HG02678 (cell line): ENCODE data around the gene DEDD.

ENCODE experiments used
- ATAC-seq: cut with Tn5 transposase; IDR thresholded peaks from one replicate; pipeline ENCODE4 v1.9.1; 2021; ENCODE audit warnings: mild to moderate bottlenecking, moderate library complexity; ENCODE audit not compliant: unreplicated experiment

DEDD gene

DNA sequence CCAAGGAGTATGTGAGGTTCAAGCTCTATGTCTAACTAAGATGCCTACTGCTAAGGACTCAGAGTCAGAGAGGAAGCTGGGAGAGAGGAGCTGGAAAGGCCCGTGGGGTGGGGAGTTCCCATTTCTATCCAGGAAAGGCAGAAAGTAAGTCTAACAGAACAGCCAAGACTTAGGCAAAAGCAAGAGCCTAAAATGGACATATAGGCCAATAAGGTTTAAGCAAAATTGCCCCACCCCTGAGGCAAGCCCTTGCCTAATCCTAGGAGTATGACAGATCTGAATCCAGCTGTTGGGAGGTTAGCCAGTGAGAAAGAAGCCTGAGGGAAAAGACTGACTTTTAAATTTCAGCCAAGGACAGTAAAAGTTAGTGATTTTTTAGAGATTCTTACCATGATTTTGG, 35.9 kb downstream of the DEDD start:
- no peak for ATAC-seq

DNA sequence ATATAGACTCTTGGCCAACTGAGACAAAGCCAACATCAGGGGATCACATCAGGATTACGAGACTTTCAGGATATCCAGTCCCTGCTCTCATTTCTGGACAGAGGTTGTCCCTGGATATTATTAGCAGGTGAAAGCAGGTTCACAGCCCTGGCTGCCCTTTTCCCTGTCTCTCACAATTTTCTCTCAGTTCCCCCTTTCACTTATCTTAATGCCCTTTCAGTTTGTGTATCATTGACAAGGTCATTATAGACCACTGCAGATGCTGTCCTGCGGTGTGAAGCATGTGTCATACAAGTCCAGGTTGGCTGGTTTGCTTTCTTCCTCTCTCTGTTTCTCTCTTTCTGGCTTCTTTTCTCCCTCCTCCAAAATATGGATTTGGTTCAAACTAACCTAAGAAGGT, 36.5 kb downstream of the DEDD start:
- ATAC-seq = no peak

- no peak for ATAC-seq
Measured at GRCh38 chr1:161095230-161095629, 37.2 kb downstream of the DEDD start.

DNA sequence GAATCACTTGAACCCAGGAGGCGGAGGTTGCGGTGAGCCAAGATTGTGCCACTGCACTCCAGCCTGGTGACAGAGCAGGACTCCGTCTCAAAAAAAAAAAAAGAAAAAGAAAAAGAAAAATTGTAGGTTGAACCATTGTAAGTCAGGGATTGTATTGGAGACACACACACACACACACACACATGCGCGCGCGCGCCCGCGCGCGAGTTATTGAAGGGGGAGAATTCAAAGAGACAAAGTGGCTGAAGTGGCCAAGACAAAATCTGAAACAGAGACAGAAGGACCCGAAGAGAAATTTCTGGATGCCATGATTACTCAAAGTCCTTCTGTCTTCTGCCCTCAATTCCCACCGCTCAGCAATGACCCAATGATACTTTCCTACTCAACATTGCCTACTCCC, 38.0 kb downstream of the DEDD start:
- ATAC-seq = no peak

- ATAC-seq = no peak
Measured at GRCh38 chr1:161092621-161093028, 39.8 kb downstream of the DEDD start.

DNA sequence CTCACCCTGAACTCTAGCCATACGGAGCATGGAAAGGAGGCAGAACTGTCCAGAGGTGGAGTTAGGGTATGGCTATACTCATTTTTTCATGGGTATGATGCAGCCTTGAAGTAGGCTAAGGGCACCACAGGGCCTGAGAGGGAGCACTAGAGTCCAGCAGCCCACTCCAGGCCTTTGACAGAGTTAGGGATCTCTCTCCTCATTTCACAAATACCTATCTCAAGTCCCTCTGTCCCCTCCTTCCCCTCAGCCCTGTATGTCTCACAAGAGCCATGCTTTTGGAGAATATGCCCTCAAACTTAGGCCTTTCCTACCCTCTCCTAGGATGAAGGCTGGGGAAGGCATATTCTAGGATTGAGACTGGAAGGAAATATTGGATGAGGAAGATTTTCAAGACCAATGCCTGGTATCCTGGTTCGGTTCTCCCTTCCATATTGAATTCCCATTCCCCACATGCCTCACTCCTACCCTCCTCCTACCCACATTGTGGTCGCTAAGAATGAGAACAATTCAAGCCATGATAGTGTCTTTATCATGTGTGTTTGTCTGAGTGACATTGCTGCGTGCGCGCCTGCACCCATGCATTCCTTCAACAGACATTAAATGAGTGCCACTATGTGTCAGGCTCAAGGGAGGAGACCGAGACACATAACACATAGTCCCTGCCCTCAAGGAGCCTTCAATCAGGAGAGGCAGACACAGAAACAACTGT, 40.5 kb downstream of the DEDD start:
- ATAC-seq = no peak

DNA sequence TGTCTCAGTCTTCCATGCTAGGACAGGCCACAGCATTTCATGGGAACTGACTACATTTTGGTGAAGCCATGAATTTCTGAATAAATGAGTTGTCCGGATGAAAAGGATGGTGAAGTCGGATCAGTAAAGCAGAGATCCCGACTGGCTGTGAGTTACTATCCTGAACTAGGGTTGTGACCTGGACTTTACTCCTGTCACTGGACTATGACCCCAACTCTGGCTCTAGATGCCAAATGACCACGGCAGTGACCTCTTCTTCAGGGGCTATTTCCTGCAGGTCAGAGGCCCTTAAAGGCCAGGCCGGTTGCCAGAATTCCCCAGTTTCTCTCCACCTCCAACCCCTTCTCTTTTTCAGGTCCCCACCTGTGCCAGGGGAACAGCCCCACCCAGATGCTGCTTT, 41.4 kb downstream of the DEDD start:
- no peak for ATAC-seq

DNA sequence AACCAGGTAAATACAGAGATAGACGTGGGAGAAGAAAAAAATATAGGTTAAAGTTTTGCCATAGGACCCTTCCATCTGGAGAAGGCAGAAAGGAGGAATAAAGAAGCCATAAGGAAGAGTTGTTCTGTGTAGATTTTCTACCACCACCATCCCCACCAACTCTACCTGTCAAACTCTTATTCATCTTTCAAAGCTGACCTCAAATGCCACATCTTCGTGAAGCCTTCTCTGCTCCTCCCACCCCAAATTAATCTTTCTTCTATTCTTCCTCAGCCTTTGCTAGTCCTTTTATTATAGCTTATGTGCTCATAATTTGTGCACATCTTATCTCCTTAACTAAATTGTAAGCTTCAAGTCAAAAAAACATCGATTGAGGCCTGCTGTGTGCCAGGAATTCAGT, 41.9 kb downstream of the DEDD start:
- no peak for ATAC-seq

DNA sequence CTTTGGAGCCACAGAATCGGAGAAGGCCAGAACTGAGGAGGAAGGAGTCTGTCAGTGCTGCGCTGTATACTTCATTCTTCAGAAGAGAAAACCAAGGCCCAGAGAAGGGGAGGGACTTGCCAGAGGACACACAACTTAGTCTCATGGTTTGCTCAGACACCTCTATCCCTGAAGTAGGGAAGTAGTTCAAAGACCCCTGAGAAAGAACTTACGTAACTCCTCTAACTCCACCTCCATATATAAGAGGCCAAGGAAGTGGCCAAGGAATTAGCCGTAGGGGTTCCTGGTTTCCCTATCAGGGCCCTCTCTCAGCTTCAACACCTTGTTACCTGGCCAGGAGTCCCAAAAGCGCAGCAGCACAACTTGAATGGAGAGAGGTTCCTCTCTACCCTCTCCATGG, 42.5 kb downstream of the DEDD start:
- ATAC-seq = no peak

- no peak for ATAC-seq
Measured at GRCh38 chr1:161089251-161089924, 43.1 kb downstream of the DEDD start, which contains the start of gene NECTIN4. Gene NECTIN4 (minus strand): TSS chr1:161089558. CDS start chr1:161089296, 262 bp downstream.

- ATAC-seq = no peak
Measured at GRCh38 chr1:161088587-161089110, 43.8 kb downstream of the DEDD start.

DNA sequence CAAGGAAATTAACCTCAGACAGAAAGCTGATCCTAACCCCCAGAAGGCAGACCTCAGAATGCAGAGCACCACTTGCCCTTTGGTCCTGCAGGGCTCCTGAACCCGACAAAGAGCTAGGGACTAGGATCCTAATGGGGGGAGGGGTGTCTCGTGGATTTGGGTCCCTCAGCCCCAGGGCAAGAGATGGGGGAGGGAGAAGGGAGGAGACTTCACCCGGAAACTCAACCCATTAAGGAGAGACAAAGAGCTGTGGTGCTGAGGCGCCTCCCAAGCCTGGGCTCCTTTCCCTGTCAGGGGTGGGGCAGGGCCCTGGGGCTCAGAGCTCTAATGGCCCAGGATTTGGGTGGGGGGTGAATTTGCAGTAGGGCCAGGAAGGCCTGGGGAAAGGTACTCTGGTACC, 46.0 kb downstream of the DEDD start:
- ATAC-seq = no peak

DNA sequence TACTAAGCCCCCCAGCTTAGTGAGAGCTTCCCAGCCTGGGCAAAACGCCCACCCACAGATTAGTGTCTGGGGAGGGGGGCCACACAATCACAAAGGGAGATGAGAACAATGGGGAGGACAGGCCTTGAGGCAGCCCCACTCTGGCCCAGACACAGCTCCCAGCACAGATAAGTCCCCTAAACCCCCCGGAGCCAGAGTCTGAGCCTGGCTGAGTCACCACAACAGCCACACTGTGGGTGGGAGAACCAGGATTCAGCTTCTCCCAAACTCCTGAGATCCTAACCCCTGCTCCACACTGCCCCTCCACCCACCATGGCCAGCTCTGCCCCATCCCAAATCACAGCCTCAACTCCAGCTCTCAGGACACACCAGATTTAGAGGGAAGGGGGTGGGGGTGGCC, 47.3 kb downstream of the DEDD start:
- ATAC-seq = no peak

- ATAC-seq = no peak
Measured at GRCh38 chr1:161084597-161084988, 47.9 kb downstream of the DEDD start.

GRCh38 chr1:161083748-161084596, 48.5 kb downstream of the DEDD start:
- ATAC-seq = no peak

GRCh38 chr1:161082996-161083747, 49.3 kb downstream of the DEDD start:
- ATAC-seq = no peak

- ATAC-seq = no peak
Measured at GRCh38 chr1:161082483-161082882, 50.0 kb downstream of the DEDD start.

GRCh38 chr1:161081519-161081918, 50.9 kb downstream of the DEDD start:
- no peak for ATAC-seq

- no peak for ATAC-seq
Measured at GRCh38 chr1:161080441-161081405, 51.7 kb downstream of the DEDD start.
